ENCODE measurements around the gene BNIP2. TPM values are rescaled to one million over a fixed set of nuclear protein-coding genes. Genes with fewer than 3 reads are reported as not detected.

The BNIP2 gene
- total and polyA plus RNA-seq, 2 donors (not counting 1 experiment from before 2014, with no cell fraction given): 82.9 to 93.2 TPM

- Histone ChIP-seq H3K27me3 (ENCODE audit: control insufficient read depth, insufficient read depth, low read length) (peaks cover 7% of the 10 kb centered on the region), H2AFZ (ENCODE audit: low read length) (no peak overlapping the region), H3K36me3 (ENCODE audit: control insufficient read depth, insufficient read depth, low read length) (no peaks in the 10 kb centered on the region), H3K4me3 (replicated peaks in 1 of 4; ENCODE audit: control extremely low read depth in 1 of 4, insufficient read depth in 1 of 4, low read depth in 3 of 4, low read length in 4 of 4) (no peak overlapping the region), H3K27ac (ENCODE audit: insufficient read depth, low read length) (no peak overlapping the region), H4K20me1 (ENCODE audit: control insufficient read depth, extremely low read depth, insufficient read depth, low read length) (no peaks in the 10 kb centered on the region), H3K9ac (ENCODE audit: insufficient read depth, low read length) (no peak overlapping the region), H3K4me1 (ENCODE audit: control insufficient read depth, extremely low read depth, insufficient read depth, low read length) (no peaks in the 10 kb centered on the region), H3K9me3 (ENCODE audit: control insufficient read depth, insufficient read depth, low read depth, low read length) (no peaks in the 10 kb centered on the region), H3K79me2 (ENCODE audit: control insufficient read depth, insufficient read depth, low read length) (no peaks in the 10 kb centered on the region), H3K4me2 (ENCODE audit: extremely low read depth, insufficient read depth, low read length) (no peak overlapping the region)
- TF ChIP-seq EZH2 (IDR thresholded peaks at IDR 0.05; ENCODE audit: low read length, missing control alignments) (no peak), CTCF (conservative IDR thresholded peaks at IDR 0.05 in 1 of 2, IDR thresholded peaks at IDR 0.05 in 1 of 2; ENCODE audit: low read depth in 1 of 2, low read length in 2 of 2) (no peak)
- no peak for DNase-seq (ENCODE audit: low read depth in 2 of 2)
Measured at GRCh38 chr15:59725151-59725486, 36.0 kb upstream of the BNIP2 start.

DNA sequence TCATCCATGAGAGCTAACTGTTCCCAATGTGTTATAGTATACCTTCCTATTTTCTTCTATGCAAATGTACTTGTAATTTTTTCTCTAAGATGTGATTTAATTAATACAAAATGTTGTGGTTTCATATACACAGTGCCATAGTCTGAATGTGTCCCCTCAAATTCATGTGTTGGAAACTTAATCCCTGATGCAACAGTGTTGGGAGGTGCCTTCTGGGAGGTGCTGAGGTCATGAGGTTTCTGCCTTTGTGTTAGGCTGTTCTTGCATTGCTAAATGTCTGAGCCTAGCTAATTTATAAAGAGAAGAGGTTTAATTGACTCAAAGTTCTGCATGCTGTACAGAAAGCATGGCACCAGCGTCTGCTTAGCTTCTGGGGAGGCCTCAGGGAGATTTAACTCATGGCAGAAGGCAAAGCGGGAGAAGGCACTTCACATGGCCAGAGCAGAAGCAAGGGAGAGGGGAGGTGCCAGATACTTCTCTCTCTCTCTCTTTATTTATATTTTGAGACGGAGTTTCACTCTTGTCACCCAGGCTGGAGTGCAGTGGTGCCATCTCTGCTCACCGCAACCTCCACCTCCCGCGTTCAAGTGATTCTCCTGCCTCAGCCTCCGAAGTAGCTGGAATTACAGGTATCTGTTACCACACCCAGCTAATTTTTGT lies 34.7 kb upstream of the BNIP2 start:
- no peaks in the 10 kb centered on the region for H3K9me3 ChIP-seq (ENCODE audit: control insufficient read depth, insufficient read depth, low read depth, low read length)
- H3K27me3 ChIP-seq (ENCODE audit: control insufficient read depth, insufficient read depth, low read length): peaks cover 7% of the 10 kb centered on the region

GRCh38 chr15:59722476-59722875 lies 33.4 kb upstream of the BNIP2 start:
- Histone ChIP-seq H3K4me2 (ENCODE audit: extremely low read depth, insufficient read depth, low read length) (no peak overlapping the region), H3K4me3 (replicated peaks in 1 of 4; ENCODE audit: control extremely low read depth in 1 of 4, insufficient read depth in 1 of 4, low read depth in 3 of 4, low read length in 4 of 4) (no peak overlapping the region), H2AFZ (ENCODE audit: low read length) (no peak overlapping the region), H3K79me2 (ENCODE audit: control insufficient read depth, insufficient read depth, low read length) (no peaks in the 10 kb centered on the region), H3K4me1 (ENCODE audit: control insufficient read depth, extremely low read depth, insufficient read depth, low read length) (no peaks in the 10 kb centered on the region), H4K20me1 (ENCODE audit: control insufficient read depth, extremely low read depth, insufficient read depth, low read length) (no peaks in the 10 kb centered on the region), H3K27ac (ENCODE audit: insufficient read depth, low read length) (no peak overlapping the region), H3K9me3 (ENCODE audit: control insufficient read depth, insufficient read depth, low read depth, low read length) (no peaks in the 10 kb centered on the region), H3K9ac (ENCODE audit: insufficient read depth, low read length) (no peak overlapping the region), H3K27me3 (ENCODE audit: control insufficient read depth, insufficient read depth, low read length) (peaks cover 5% of the 10 kb centered on the region), H3K36me3 (ENCODE audit: control insufficient read depth, insufficient read depth, low read length) (no peaks in the 10 kb centered on the region)
- no peak for DNase-seq (ENCODE audit: low read depth in 2 of 2)
- TF ChIP-seq EZH2 (IDR thresholded peaks at IDR 0.05; ENCODE audit: low read length, missing control alignments) (no peak), CTCF (conservative IDR thresholded peaks at IDR 0.05 in 1 of 2, IDR thresholded peaks at IDR 0.05 in 1 of 2; ENCODE audit: low read depth in 1 of 2, low read length in 2 of 2) (no peak)

More for the DNA sequence above, 34.7 kb upstream of the BNIP2 start:
- Histone ChIP-seq H3K4me2 (ENCODE audit: extremely low read depth, insufficient read depth, low read length) (no peak overlapping the region), H3K36me3 (ENCODE audit: control insufficient read depth, insufficient read depth, low read length) (no peaks in the 10 kb centered on the region), H2AFZ (ENCODE audit: low read length) (no peak overlapping the region), H3K79me2 (ENCODE audit: control insufficient read depth, insufficient read depth, low read length) (no peaks in the 10 kb centered on the region), H3K4me1 (ENCODE audit: control insufficient read depth, extremely low read depth, insufficient read depth, low read length) (no peaks in the 10 kb centered on the region), H3K9ac (ENCODE audit: insufficient read depth, low read length) (no peak overlapping the region), H3K27ac (ENCODE audit: insufficient read depth, low read length) (no peak overlapping the region), H3K4me3 (replicated peaks in 1 of 4; ENCODE audit: control extremely low read depth in 1 of 4, insufficient read depth in 1 of 4, low read depth in 3 of 4, low read length in 4 of 4) (no peak overlapping the region), H4K20me1 (ENCODE audit: control insufficient read depth, extremely low read depth, insufficient read depth, low read length) (no peaks in the 10 kb centered on the region)
- DNase-seq (ENCODE audit: low read depth in 2 of 2): no peak
- TF ChIP-seq CTCF (conservative IDR thresholded peaks at IDR 0.05 in 1 of 2, IDR thresholded peaks at IDR 0.05 in 1 of 2; ENCODE audit: low read depth in 1 of 2, low read length in 2 of 2) (no peak), EZH2 (IDR thresholded peaks at IDR 0.05; ENCODE audit: low read length, missing control alignments) (no peak)
